OCI-LY1 (cell line): ENCODE data around the gene TRIM31.

Experiments
- EZH2 ChIP-seq: fragments of 200-600 bp; sonication (generic), shearing (Covaris generic); IDR thresholded peaks from 2 replicates; pipeline ENCODE4 v1.8.0; 2017; ENCODE audit warnings: borderline replicate concordance, mixed run types, mild to moderate bottlenecking, antibody characterized with exemption, low read length, moderate library complexity, mixed read lengths
- TF ChIP-seq, protein P1 (sequence below): fragments of 200-600 bp; sonication (generic), shearing (Covaris generic); IDR thresholded peaks from 2 replicates; pipeline ENCODE4 v1.5.1; 2017; ENCODE audit warnings: mild to moderate bottlenecking, antibody characterized with exemption, low read length, moderate library complexity, mixed read lengths

DNA sequence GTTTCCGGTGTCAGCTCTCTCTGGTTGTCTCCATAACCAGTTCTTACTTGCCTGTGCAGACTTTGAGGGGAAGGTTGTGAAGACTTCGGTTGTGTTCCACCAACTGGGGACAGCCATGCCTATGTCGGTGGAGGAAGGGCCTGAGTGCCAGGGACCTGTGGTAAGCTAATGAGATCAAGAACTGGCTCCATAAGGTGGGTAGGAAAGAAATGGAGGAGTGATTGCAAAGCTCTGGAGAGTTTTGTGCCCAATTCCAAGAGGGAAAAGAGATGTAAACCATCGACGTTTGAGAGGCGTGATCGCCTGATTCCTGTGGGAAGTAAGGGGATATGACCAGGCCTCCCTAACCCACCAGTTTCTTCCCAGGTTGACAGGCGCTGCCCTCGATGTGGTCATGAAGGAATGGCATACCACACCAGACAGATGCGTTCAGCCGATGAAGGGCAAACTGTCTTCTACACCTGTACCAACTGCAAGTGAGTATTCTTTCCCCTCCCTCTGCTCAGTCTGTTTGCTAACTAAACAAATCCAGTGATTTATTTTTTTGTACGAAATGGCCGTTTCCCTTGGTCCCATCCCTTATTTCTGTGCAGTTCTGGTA is 50.9 kb downstream of the TRIM31 start:
- TF ChIP-seq EZH2: no peak
- TF ChIP-seq, protein P1, sequence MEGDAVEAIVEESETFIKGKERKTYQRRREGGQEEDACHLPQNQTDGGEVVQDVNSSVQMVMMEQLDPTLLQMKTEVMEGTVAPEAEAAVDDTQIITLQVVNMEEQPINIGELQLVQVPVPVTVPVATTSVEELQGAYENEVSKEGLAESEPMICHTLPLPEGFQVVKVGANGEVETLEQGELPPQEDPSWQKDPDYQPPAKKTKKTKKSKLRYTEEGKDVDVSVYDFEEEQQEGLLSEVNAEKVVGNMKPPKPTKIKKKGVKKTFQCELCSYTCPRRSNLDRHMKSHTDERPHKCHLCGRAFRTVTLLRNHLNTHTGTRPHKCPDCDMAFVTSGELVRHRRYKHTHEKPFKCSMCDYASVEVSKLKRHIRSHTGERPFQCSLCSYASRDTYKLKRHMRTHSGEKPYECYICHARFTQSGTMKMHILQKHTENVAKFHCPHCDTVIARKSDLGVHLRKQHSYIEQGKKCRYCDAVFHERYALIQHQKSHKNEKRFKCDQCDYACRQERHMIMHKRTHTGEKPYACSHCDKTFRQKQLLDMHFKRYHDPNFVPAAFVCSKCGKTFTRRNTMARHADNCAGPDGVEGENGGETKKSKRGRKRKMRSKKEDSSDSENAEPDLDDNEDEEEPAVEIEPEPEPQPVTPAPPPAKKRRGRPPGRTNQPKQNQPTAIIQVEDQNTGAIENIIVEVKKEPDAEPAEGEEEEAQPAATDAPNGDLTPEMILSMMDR: no peak
